ENCODE measurements around the gene NOTUM. TPM values are rescaled to one million over a fixed set of nuclear protein-coding genes. Genes with fewer than 3 reads are reported as not detected.

NOTUM gene
- polyA plus RNA-seq, 12 donors, result 1.9 to 7.7 (median 3.5) TPM; not detected in 2

DNA sequence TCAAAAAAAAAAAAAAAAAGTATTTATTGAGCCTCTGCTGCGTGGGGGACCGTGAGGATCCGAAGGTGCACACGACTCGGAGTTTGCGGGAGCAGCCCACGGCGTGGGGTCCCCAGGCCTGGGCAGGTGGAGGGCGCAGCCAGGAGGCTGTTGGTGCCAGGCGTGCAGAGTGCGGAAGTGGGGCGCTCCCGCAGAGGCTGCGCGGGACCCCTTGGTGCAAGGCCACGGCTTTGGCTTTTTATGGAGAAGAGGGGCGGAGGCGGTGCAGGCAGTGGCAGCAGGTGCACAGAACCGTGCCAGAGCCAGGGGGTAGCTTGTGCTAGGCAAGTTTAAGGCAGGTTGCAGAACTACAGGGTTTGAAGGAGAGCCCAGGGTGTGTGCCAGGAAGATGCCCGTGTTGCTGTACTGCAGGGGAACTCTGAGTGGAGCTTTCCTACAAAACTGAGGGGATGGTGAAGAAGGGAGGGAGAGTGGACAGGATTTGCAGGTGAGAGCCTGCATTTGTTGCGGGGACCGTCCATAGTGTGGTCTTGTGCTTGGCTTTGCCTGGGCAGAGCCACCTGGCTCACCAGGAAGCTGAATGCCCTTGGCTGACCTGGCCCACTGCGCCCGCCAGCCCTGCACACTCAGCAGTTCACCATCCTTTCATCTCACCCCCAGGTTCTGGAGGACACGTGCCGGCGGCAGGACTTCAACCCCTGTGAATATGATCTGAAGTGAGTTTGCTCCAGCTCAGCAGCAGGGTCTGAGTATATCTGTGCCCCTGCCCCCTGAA is 17.7 kb upstream of the NOTUM start:
- DNase-seq, result no peak

- DNase-seq, result peak; percentile 91
Observed at GRCh38 chr17:81977211-81977808, 16.3 kb upstream of the NOTUM start, which contains the start of gene ASPSCR1. Gene ASPSCR1, plus strand, starts transcription at chr17:81977629. Its CDS starts 18 bp downstream, at chr17:81977647.

- DNase-seq, result no peak
Observed at GRCh38 chr17:81976332-81977210, 15.6 kb upstream of the NOTUM start.

DNA sequence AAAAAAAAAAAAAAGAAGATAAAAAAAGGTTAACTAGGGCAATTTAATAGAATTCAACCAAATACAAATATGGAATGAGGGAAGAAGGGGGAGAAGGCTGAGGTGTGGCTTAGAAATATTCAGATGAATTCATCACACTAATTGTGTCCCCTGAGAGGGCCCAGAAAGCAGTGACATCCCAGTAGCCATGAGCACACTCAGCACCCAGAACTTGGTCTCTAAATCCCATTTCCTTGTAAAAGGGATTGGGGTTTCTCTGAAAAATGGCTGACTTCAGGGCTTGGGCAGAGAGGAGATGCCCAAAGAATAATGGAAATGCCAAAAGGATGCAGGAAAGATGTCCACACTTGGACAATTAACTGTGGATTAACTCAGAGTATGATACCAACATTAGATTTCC is 12.4 kb upstream of the NOTUM start:
- DNase-seq, result no peak

GRCh38 chr17:81968850-81969812 is 8.1 kb upstream of the NOTUM start:
- no peak for DNase-seq

DNA sequence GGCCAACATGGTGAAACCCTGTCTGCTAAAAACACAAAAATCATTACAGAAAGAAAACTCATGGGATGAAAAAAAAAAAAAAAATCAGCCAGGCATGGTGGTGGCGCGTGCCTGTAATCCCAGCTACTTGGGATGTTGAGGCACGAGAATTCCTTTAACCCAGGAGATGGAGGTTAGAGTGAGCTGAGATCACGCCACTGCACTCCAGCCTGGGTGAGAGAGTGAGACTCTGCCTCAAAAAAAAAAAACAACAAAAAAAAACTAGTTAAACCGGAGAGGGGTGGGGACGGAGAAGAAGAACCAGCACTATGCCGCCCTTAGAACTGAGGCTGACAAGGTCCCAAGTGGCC is 7.4 kb upstream of the NOTUM start:
- DNase-seq, result no peak

- peak; percentile 71 for DNase-seq
Observed at GRCh38 chr17:81967533-81968395, 6.8 kb upstream of the NOTUM start.

- DNase-seq, result no peak
Observed at GRCh38 chr17:81967244-81967532, 6.2 kb upstream of the NOTUM start.

GRCh38 chr17:81966343-81967243 is 5.6 kb upstream of the NOTUM start:
- peak; percentile 55 for DNase-seq

- no peak for DNase-seq
Observed at GRCh38 chr17:81964081-81964849, 3.3 kb upstream of the NOTUM start.

DNA sequence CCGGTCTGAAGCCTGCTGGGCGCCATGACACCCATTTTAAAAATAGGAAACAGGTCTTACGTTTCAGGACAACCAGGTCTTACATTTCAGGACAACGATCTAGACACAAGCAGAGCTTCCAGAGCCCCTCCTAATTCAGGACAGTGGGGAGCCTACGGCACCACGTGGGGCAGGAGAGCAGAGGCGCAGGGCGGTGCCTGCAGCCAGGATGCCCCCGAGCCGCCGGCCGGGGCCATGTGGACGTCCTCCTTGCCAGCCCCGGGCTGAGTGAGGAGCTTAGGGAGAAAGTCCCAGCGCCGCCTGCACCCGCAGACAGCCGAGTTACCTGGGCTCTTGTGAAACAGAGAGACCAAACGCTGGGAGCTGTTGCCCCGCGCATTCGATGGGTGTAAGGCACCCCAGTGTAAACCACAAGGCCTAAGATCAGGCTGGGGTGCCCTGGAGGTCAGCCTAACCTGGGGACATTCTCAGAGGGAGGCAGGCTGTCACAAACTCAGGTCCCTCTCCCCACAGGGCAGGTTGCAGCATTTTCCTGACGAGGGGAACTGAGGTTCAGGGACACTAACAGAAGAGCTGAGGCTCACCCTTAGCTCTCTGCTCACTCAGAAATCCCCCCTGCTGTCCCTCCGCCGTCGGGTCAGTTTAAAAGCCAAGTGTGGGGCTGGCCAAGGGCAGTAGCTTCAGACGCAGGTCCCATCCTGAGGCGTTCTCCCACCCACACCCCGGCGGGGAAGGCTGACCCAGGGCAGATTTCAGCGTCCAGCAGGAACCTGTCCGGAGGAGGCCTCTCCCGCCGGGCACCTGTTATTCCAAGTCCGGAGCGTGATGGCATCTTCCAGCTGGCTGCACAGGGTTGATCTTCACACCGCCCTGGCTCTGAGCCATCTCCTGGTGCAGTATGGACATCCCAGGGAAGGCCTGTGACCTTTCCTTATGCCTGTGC is 1.8 kb upstream of the NOTUM start:
- no peak for DNase-seq

GRCh38 chr17:81961521-81962498 is 823 bp upstream of the NOTUM start:
- no peak for DNase-seq

DNA sequence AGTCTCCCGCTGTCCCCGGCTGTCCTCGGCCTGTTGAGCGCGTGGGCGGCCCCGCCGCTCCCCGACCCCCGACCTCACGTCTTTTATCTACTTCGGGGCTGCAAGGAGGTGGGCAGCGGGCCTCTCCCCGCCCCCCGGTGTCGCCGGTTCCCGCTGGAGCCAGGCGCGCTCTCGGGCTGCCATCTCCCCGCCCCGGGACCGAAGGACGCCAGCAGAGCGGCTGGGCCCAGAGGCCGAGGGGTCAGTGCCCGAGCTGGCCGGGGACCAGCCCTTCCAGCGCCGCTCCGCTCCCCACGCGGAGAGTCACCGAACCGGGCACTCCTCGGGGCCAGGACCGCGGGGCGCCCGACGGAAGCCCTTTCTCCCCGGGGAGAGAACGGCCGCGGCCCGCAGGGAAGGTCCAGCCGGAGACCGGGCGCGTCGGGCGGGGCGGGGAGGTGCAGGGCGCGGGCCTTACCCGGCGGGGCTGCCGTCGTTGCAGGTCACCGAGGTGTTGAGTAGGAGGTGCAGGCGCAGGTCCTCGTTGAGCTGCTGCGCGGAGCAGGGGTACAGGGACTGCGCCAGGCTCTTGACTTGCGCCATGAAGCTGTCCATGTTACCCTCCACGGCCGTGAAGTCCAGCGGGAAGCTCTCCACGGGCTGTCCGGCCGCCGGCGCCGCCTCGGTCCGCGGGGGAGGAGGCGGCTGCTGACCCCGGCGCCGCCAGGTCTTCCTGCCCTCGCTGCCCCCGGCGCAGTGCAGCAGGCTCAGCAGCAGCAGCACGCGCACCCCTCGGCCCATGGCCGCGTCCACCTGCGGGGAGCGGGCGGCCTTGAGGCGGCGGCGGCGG is 643 bp downstream of the NOTUM start:
- no peak for DNase-seq

DNA sequence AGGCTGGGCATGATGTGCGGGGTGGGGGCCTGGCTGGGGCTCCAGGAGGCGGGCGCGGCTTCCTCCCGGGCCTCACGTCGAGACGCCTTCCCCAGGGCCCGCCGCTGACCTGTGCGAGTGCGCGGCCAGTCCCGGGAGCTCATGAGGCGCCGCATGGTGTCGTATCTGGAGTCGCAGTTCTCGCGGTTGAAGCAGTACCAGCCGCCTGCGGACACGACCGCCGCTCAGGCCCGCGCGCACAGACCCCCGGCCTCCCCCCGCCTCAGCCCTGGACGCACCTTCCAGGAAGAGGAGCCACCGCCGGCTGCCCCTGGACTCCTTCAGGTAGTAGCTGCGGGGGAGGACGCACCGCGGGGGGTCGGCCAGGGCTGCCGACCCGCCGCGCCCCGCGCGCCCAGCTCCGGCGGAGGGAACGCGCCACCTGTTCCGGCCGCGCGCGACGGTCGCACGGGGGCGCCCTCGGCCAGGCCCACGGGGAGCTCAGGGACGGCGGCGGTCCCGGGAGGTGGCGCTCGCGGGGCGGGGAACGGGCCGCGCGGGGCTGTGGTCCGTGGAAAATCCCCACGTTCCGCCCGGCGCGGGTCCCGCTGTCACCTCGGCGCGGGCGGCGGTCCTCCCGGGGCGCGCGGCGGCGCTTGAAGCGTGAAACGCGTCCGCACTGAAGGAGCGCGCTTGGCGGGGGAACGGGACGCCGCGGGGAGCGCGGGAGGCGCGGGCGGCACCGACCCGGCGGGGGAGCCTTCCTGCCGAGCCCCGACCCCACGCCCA is 1.4 kb downstream of the NOTUM start:
- no peak for DNase-seq

All from muscle of arm (tissue), 12 donors.